HG03565 (cell line): ENCODE measurements around the gene SHB.

Source experiments
- ATAC-seq: cut with Tn5 transposase; IDR thresholded peaks from one replicate; pipeline ENCODE4 v1.9.1; 2021; ENCODE audit warnings: mild to moderate bottlenecking, moderate library complexity; ENCODE audit not compliant: unreplicated experiment

SHB gene

GRCh38 chr9:37994639-37995347 is 74.2 kb downstream of the SHB start:
- ATAC-seq, result peak; percentile 75

DNA sequence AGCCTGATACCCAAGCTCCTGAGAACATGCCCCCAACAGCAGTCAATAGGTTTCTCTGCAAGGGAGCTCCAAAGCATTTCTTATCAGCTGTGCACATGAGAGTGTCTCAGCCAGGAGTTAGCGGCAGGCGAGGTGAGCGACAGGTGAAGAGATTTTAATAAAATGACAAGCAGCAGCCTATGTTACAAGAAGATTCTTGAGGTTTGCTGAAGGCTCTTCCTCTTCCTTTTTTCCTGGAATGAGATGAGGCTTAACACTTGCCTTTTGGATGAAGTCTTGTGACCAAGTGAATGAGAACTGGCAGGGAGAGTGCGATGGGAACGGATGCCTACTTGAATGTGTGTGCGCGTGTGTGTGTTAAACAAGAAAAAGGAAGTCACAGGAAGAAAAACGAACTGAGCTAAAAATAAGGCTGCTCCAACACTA is 76.1 kb downstream of the SHB start:
- no peak for ATAC-seq

- no peak for ATAC-seq
Observed at GRCh38 chr9:37990404-37991015, 78.5 kb downstream of the SHB start.

DNA sequence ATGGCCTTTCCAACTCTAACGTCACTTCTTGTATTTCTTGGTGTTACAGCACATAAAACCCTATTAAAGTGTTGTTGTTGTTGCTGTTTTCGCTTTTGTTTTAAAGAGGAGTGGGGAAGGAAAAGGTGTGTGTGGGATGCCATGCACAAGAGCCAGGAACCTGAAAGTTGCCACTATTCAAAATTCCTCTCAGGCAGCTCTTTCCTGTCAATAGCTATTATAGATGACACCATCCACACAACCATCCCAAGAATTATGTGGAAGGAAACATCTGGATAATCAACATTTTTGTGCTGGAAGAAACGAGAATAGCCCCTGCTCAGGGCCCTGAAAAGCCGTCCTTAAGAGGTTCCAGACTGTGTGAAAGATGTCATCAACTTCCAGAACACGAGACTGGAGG is 79.3 kb downstream of the SHB start:
- no peak for ATAC-seq

DNA sequence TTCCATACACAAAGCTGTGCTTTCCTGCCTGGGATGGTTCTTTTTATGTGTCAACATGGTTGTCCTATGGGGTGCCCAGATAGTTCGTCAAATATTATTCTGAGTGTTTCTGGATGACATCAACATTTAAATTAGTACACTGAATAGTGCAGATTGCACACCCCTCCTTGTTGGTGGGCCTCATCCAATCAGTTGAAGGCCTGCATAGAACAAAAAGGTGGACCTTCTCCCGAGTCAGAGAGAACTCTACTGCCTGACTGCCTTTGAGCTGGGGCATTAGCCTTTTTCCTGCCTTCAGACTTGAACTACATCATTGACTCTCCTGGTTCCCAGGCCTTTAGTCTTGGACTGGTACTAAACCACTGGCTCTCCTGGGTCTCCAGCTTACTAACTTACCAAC is 80.4 kb downstream of the SHB start:
- no peak for ATAC-seq

GRCh38 chr9:37988041-37988440 is 81.0 kb downstream of the SHB start:
- no peak for ATAC-seq

DNA sequence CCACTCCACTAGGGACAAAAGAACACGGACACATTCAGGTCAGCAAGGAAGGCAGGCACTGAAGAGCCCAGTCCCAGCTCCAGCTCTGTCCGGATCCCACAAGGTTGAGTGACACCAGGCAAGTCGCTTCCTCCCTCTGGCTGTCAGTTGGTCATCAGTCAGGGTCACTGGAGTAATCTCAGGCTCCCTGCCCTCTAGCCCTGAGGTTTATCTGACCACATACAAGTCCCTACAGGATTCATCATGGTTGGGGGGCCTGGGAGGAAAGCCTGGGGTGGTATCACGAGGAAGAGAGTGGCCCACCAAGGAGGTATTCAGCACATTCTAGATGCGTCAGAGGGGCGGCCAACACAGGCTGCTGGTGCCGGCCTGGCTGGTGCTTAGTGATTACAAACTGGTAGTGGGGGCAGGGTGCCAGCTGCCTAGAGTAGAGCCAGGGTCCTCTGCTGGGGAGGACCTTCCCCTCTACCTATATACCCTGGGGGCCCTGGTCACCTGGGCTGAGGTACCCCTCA is 81.5 kb downstream of the SHB start:
- no peak for ATAC-seq

DNA sequence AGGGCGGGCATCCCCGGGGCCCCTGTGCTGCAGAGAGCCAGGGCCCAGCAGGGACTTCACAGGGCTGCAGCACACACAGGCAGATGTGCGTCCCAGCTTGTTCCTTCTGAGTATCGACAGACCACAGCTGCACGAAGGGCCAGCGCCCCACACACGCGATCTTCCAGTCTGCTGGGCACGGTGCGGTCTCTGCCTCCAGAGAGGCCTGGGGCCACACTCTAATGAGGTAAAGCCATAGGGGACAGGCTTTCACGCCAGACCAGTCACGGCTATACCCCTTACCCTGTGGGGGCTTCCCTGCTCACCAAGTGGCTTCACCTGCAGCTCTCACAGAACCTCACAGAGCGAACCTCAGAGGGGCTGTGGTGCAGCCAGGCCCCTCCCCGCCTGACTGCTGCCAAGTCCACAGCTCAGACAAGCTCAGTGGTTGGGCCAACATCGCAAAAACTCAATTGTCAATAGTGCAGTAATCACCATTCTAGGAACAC is 82.2 kb downstream of the SHB start:
- no peak for ATAC-seq

DNA sequence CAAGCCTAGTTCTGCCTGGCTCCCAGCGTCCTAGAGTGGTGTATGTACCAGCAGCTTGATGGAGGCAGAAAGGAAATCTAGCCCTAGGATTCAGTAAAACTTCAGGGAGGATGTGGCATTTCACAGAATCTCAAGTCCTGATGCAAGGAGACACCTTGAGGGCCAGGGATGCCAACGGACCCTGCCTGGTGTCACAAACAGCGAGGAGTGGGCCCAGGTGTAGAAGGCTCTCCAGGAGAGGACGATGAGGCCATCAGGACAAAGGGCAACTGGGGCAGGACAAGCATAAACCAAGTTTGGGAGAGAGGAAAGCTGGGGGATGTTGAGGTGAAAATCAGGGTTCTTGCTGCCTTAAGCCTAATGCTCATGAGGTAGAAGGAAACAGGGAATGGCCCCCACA is 83.0 kb downstream of the SHB start:
- ATAC-seq, result no peak

DNA sequence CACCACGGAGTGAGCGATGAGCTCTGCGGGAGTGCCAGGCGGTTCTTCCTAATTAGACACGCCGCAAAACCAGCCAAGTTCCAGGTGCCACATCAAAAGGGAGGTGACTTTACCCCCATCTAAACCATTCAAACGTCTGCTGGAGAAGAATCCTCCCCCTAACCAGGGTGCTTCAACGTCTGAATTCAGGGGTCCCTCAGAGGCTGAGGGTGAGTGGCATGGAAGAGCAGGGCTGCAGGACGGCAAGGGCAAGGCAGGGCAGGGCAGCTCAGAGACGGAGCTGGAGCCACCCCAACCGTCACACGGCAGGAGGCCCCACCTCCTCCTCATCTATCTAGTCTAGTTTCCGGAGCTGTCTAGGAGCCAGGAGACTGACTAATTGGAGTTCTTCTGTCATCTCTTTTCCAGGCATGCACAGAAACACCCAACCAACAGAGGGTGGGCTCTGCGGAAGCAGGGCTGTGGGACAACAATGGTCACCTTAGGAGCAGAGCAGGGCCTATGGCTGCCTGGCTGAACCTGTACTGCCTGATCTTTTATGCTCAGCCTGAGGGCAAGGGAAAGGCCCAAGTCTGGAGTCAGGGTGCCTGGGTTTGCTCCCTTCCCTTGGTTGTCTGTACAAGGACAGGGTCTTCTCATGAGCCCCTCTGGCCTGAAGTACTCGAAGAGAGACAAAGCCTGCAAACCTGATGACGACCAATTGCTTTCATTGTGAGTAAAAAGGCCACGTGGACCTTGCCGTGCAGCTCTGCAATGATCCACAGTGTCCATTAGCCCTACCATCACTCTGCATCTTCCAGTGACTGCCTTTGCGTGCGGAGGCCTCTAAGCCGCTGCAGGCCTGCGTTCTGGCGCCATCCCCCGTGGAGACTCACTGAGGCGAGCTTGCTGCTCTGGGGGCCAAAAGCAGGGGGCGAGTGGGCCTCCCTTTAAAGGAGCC is 84.1 kb downstream of the SHB start:
- no peak for ATAC-seq

DNA sequence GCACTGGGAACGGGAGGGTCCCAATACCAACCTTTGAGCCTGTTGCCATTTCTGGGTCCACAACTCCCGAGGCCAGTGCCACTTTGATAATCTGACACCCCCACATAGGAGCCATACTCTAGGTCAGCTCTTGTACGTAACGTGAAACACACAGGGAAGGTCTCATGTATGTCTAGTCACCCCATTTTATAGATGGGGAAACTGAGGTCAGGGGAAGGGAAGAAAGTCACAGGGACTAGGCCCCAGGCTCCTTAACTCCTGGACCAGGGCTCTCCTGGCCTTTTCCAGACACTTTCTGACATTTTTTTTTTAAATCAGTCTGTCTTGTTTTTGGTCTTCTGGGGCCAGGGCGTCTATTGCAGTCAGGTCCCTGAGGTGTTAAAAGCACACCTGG is 84.8 kb downstream of the SHB start:
- no peak for ATAC-seq

DNA sequence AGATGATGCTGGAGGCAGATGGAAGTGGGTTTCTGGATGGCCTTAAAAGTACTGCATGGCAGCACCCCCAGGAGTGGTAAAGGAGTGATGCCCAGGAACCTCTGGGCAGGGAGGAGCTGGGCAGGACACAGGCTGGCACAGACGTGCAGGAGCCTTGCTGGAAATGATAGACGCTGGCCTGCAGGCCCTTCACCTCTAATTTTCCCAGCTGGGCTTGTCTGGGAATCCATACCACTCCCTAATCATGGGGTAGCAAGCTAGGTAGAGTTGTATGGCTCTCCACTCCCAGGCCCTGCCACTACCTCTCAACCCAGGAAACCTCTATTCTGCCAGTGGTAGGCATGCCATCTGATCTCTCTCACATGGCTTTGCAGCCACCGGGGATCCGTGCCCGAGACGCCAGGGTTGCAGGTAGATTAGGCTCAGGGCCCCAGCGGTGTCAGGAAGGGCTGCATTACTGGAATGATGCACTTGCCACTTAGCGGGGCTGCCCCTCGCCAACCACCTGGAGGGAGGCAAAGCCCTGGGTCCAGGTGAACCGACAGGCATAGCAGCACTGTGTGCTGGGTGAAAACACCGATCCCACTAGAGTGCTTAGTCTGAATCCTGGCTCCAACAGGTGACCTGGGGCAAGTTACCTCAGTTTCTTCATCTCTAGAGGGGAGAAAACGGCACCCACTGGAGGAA is 85.5 kb downstream of the SHB start:
- no peak for ATAC-seq

- ATAC-seq, result no peak
Observed at GRCh38 chr9:37979844-37980243, 89.2 kb downstream of the SHB start.

DNA sequence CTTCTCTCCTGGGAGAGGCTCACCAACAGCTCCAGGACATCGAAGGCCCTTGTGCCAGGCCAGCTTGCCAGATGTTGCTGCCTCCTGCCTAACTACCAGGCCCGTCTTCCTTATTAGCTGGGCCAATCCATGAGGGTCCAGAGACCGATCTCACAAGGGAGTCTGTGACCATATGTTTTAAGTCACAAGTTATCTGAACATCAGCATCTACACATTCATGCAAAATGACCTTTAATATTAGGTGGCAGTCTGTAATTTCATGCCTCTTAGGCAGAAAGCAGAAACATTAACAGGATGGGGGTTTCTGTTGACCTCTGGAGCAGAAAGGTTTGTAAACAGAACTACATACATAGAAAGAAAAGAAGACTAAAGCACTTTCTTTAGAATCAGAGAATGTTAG is 90.0 kb downstream of the SHB start:
- no peak for ATAC-seq

- no peak for ATAC-seq
Observed at GRCh38 chr9:37978481-37978864, 90.6 kb downstream of the SHB start.

GRCh38 chr9:37977851-37978480 is 91.1 kb downstream of the SHB start:
- ATAC-seq, result no peak

DNA sequence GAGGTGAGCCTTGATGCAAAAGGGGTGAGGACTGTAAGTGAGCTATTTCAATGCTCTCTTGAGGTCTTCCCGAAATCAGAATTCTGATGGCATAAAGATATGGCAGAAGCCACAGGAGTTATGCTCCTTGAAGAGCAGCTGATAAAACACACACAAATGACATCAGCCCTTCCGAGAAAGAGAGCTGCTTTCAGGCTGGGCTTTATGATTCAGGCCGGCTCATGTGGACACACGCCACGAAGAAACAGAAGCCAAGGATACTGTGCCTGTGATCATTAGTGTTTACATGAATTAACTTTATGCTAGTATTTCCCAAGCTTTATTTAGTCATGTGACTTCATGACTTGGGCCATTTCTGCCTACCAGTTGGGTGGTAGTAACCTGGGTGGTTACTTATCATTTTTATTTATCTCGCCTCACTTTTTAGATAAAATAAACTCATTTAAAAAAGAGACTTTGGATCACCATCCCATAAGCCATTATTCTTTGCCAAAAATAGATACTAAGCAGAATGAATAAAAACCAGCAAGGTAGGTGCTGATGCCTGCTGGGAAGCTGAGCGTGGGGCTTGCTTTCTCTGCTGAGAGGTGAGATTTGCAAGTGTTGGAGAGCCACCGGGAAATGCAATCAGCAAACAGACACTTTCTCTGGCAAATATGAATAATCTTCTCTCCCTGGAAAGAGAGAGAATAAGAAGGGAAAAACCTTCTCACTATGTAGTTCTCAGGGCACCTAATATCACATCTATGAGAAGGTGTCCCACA is 92.1 kb downstream of the SHB start:
- no peak for ATAC-seq

GRCh38 chr9:37975639-37976038 is 93.4 kb downstream of the SHB start:
- ATAC-seq, result no peak

DNA sequence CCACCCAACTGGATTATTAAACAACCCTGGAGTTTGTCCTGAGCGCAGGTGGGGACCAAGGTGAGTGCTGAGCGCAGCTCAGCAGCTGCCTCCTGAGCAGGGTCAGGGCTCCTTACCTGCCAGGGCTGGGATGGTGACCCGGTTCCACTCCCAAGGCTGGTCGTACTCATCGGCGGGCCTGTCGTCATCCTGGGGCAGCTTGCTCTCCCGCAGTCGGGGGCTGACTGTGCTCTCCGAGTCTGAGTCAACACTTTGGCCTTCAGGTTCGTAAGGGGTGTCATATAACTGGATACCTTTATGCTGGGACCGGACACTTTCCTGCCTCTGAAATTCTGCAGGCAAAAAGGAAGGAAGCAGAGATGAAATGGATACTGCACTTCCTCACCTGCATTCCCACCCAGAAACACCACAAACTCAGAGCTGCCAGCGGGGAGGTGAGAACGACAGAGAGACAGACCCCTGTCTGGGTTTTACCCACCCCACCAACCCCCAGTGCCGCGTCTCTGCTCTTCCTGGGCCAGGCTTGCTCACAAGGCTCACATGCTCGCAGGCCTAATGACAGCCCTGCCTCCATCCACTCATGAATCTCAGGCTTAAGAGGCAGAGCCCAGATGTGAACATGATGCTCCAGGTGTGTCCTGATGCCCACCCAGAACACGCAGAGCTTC is 94.4 kb downstream of the SHB start:
- no peak for ATAC-seq
